HG03045 (cell line): ENCODE data around the gene BTN3A1.
"Not testable (repeated sequence)": the region's sequence is repeated elsewhere in the genome, so short reads cannot be mapped to it uniquely, and the experiment has no call there.

Source experiments
- ATAC-seq: cut with Tn5 transposase; IDR thresholded peaks from one replicate; pipeline ENCODE4 v1.9.1; 2021; ENCODE audit warnings: mild to moderate bottlenecking, moderate library complexity; ENCODE audit not compliant: unreplicated experiment

Gene BTN3A1

DNA sequence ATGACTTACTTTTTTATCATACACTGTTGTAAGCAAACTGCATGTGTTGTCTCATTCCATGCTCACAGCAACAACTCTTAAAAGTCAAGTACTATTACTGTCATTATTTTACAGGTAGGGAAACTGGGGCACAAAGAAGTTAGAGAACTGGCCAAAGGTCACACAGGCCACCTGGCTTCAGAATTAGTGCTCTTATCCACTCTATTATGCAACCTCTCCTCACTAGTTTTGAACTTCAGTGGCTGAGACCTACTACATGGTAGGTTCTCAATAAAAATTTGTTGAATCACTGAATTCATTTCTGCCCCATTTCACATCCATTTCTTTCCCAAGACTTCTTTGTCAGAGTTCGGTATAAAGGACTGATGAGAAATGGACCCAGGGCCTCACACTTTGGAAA lies 35.9 kb downstream of the BTN3A1 start:
- ATAC-seq = no peak

DNA sequence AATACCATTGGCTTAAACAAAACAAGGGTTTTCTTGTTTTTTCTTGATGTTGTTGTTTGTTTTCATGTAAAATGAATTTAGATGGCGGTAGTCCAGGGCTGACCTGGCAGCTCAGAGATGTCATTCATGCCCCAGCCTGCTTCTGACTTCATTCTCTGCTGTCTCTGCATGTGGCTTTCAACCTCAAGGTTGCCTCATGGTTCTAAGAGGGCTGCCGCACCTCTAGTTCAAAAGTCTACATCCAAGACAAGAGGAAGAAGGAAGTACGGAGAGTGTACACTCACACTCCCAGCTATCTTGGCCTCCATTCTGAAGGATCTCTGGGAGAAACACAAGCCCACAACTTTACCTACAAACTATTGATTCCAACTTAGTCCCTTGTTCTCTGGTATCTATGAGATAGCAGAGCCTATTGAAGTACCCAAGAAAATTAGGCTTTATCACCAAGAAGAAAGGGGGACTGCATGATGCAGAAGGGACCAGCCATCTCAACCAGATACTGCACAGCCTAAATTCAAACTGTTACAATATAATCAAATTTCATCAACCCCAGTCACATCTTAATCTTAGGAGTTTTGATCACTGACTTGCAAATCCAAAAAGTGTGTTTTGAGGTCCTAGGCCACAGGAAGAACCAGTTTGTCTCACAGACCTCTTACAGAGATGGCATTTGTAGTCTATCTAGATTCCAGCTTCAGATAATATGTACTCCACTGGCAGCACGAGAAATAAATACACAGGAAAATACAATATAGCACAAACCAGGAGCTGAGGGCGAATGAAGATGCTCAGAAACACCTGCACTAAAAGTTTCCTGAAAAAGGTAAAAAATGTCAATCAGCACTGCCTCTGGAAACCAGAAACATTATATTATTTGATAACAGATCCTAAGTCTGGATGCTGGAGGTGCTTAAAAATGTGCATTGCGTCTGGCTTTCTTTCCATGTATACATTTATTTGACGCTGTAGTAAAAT lies 37.4 kb downstream of the BTN3A1 start:
- no peak for ATAC-seq

GRCh38 chr6:26440977-26441358 lies 38.9 kb downstream of the BTN3A1 start:
- no peak for ATAC-seq

DNA sequence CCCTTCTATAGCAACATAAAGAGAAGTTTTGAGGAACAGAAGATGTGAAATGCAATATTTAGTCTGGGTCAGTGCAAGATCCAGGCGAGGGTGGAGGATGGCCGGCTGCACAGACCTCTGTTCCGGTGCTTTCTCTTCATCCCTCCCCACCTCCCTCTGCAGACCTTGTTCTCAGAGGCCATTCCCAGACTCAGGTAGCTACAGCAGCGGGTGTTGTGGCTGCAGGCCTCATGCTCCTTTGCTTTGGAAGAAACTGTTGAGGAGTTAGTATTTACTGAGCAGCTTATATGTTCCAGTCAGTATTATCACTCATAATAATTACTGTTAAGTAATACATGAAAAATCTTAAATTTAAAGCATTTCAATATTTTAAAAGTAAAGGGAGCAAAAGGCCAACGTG lies 39.9 kb downstream of the BTN3A1 start:
- ATAC-seq = no peak

DNA sequence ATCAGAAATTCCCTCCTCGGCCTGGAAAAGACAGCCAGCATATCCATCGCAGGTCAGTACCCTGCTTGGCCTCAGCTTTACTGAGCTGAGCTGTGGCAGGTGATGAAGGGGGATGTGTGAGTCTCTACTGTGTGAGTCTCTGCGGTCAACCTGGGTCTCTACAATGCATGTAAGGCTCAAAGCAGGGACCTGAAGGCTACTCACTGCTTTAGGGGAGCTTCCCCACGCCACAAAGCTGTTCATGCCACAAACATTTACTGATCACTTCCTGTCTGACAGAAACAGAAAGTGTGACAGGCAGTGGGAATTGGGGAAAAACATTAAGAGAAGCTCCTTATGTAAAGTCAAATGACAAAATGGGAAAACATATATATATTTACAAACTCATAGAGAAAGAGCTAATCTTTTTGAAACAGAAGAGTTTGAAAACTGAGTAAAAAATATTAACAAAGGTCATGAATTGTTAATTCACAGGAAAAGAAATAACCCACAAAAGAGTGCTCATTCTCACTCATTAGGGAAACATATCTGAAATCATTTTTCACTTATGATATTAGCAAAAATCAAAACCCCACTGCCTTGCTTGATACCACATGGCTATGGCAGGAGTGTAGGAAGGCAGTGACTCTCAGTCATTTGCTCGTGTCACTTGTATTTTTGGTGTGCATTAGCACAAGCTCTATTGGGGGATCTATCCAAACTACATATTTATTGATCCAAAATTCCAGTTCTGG lies 44.0 kb downstream of the BTN3A1 start:
- ATAC-seq = peak; percentile 59

DNA sequence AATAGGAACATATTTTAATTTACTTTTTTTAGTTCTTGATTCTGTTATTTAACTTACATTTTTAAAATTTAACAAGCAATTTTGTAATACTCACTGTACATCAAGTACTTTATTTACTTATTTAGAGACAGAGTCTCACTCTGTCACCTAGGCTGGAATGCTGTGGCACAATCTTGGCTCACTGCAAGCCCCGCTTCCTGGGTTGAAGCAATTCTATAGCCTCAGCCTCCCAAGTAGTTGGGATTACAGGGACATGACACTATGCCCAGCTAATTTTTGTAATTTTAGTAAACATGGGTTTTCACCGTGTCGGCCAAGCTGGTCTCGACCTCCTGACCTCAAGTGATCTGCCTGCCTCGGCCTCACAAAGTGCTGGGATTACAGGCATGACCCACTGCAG lies 45.2 kb downstream of the BTN3A1 start:
- ATAC-seq = no peak

- ATAC-seq = no peak
These were observed 48.2 kb downstream of the BTN3A1 start for GRCh38 chr6:26450240-26450639.

GRCh38 chr6:26452631-26453235 lies 50.7 kb downstream of the BTN3A1 start:
- no peak for ATAC-seq

DNA sequence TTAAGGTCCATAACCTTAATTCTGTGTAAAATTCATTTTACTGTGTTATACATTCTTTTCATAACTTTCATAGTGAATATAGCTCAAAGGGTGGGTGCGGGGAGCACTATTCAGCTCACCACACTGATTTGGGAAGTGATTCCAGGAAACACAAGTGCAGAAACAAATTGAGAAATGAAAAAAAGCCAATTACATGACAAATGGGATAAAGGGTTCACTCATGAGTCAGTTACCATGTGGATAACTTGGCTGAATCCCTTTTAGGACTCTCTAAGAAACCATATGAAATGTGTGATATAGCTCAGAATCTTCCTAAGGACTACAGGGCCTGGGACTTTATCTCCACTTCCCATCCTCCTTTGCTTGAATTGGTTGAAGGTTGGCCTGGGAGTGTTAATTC lies 52.6 kb downstream of the BTN3A1 start:
- no peak for ATAC-seq

- no peak for ATAC-seq
These were observed 53.4 kb downstream of the BTN3A1 start for GRCh38 chr6:26455357-26455970.

GRCh38 chr6:26457264-26457805 lies 55.3 kb downstream of the BTN3A1 start:
- ATAC-seq = peak; percentile 16

DNA sequence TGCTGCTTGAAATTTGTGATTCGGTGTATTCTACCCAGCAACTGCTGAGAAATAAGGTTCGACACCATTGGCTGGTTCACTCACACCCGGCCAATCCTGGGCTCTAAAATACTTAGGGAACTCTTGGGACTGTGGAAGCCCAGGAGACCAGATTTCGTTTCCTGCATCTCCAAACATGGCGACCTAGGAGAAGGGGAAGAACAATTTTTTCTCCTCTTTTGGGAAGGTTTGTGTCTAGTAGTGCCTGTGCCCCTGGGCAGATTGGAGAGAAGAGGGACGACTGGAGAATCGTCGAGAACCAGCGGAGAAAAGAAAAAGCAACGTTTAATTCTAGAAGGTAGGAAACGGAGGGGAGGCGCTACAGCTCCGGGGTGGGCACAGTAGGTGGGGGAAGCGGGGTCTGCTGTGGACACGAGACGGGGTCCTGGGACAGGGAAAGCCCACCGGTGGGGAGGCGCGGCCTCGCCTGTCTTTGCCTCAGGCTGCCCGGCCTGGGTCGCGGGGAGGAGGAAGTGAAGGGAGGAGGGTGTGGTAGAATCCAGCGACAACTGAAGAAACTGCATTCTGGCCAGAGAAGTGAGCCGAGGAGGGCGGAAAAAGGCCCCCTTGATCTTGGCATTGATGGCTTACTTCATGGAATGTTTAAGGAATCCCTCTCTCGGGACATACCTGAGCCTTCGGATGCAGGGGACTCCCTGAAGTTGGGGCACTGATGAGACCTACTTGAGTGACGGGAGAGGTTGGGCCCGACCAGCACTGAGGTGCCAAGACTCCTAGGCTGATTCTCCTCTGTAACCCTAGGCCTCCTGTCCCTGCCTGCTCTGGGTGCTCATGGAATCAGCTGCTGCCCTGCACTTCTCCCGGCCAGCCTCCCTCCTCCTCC lies 56.0 kb downstream of the BTN3A1 start, which contains the start of gene BTN2A1:
Gene BTN2A1, plus strand, starts transcription at position 150 of the 883 bp plus-strand sequence. Its CDS starts 682 bp downstream, at position 832.
- ATAC-seq = peak; percentile 97

GRCh38 chr6:26459023-26459810 lies 57.1 kb downstream of the BTN3A1 start:
- ATAC-seq = no peak

- not testable (repeated sequence) for ATAC-seq
These were observed 59.3 kb downstream of the BTN3A1 start for GRCh38 chr6:26461353-26461752.

DNA sequence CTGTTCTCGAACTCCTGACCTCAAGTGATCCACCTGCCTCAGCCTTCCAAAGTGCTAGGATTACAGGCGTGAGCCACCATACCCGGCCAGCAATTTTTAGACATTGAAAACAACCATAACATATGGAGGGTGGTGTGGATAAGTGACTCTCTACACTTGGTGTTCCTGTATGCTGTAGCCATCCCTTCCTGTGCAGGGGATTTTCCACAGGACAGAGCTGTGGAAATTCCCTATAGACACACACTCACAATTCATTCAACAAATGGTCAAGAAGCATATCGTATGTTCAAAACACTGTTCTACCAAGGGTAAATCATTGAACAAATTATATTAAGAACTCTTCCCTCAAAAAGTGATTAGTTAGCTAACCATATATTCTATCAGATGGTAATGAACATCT lies 61.9 kb downstream of the BTN3A1 start:
- ATAC-seq = no peak

DNA sequence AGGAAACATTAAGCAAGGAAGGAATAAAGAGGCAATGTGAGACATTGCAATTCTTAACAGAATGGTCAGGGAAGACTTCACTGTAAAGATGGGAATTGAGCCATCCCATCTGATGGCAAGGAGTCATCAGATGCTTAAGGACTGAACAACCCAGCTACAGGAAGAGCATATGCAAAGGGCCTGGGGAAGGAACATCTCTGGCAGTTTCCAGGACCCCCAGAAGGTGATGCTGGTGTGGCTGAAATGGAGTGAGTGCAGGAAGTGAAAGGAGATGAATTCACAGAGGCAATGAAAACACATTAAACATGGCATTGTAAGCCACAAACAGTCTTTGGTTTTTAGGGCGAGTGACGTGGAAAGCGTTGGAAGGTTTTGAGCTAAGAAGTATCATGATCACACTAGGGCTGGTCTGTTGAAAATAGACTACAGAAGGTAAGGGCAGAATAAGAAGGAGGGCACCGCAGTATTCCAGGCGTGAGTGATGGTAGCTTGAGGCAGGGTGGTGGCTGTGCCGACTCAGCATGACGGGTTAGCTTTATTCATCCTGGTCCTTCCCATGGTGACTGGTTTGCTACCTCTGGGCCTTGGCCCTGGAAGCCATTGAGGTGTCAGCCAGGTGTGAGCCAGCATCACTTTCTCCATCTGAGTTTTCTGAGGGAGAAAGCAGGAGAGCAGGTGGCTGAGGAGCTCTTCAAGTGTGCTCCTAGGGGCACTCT lies 62.5 kb downstream of the BTN3A1 start:
- no peak for ATAC-seq
